GM19035 (cell line): Measurements from ENCODE around the gene PCED1B.
A peak's percentile ranks its signal among the peaks of the same experiment; 100 is the strongest.
"Not testable (repeated sequence)": the region's sequence is repeated elsewhere in the genome, so short reads cannot be mapped to it uniquely, and the experiment has no call there.

Experiments
- ATAC-seq: cut with Tn5 transposase; IDR thresholded peaks from one replicate; pipeline ENCODE4 v1.9.1; 2021; ENCODE audit not compliant: unreplicated experiment

Gene PCED1B

DNA sequence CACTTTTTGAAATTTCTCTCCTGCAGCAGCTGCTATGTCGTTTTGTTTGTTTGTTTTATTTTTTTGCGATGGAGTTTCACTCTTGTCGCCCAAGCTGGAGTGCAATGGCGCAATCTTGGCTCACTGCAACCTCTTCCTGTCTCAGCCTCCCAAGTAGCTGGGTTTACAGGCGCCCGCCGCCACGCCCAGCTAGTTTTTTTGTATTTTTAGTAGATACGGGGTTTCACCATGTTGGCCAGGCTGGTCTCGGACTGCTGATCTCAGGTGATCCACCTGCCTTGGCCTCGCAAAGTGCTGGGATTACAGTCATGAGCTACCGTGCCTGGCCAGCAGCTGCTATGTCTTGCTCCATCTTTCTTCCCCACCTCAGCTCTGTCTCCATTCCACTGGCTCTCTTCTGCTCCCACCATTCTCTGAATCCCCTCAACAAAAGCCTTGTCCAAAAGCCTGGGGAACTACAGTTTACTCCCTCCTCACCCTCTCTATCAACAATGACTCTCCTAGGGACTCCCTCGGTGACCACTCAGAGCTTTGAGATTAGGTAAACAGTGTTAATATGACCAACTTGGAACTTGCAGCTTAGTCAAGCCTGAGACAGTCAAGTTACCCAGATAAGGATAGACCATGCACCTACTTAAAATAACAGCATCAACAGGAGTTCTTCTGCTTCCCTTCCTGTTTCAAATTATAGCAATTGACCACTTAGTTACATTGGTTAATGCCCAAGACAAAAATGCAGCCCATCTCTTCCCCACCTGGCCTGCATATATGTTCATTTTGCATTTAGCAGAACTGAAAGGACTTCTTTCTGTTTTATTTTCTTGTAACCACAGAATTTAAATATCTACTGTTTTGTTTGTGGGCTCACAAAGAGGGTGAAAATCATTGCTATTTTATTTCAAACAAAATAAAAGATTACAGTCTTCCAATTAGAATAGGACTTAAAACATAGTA, 189.4 kb downstream of the PCED1B start:
- ATAC-seq = peak; percentile 83

DNA sequence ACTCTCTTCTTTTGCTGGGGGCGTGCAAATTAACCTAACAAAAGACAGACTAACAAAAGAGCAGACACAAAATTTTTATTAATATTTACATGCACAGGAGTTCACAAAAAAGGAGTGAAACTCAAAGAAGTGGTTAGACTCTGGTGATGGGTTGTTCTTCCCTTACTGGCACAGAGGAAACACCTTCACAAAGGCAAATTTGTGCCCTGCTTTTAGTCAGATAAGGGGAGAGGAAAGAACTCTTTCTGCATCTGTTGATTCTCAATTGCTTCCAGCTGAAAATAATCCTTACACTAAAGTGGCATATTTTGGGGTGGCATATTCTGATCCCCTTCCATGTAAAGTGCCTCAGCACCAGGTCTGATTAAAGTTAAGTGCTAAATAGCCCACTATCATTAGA, 190.5 kb downstream of the PCED1B start:
- ATAC-seq = no peak

DNA sequence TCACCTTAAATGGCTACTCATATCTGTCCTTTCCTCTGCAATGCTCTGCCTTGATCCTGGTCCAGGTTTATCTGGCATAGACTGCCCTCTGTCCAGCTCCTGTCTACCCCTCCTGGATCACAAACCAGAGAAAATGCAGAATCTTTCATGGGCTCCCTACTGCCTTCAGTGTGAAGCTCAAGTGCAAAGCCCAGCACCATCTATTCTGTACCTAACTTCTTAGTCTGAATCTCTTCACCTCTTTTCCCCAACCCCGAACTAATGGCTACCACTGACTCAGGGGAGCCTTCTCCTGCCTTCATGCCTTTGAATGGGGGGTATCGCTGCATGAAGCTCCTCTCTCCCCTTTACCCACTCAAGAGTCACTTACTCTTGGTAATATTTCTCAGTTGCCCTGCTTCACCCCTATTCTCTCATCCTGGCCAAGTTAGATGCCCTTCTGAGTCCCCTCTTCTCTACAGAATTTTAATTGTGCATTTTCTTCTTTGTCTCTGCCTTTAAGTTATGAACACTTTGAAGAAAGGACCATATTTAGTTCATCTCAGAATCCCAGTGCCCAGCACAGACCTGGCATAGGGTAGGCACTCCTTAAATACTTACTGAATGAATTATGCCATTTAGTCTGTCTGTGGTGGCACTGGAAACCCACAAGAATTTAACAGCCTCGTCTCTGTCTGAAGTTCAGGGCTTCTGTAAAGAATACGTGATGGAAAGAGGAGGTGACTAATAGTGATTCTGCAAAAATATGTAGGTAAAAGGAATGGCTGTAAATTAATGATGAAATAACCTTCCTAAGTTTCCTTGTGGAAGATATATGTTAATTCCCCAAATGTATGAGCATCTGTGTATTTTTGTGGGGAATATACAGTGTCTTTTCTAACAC, 191.6 kb downstream of the PCED1B start:
- ATAC-seq = no peak

GRCh38 chr12:47271800-47272239, 192.4 kb downstream of the PCED1B start:
- ATAC-seq = no peak

- ATAC-seq = no peak
Observed at GRCh38 chr12:47272412-47273190, 193.2 kb downstream of the PCED1B start.

- ATAC-seq = no peak
Observed at GRCh38 chr12:47273191-47273626, 193.8 kb downstream of the PCED1B start.

DNA sequence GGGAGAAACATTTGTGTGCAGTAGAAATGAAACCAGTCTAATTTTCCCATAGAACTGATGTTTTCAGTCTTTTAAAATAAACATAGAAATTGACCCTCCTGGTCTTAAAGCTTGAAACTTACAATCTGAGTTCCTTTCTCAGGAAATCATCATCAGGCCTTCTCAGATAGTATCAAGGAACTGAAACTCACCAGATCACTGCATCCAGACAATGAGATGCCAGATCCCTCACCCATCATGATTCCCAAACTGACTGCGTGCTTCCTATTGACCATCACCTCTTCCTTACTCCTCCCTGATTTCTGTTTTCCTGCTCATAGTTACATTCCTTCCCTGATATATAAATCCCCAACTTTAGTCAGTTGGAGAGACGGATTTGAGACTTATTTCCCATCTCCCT, 195.3 kb downstream of the PCED1B start:
- ATAC-seq = no peak

- no peak for ATAC-seq
Observed at GRCh38 chr12:47276253-47276620, 196.8 kb downstream of the PCED1B start.

- peak; percentile 96 for ATAC-seq
Observed at GRCh38 chr12:47276621-47277309, 197.3 kb downstream of the PCED1B start.

GRCh38 chr12:47277972-47278448, 198.6 kb downstream of the PCED1B start:
- ATAC-seq = no peak

DNA sequence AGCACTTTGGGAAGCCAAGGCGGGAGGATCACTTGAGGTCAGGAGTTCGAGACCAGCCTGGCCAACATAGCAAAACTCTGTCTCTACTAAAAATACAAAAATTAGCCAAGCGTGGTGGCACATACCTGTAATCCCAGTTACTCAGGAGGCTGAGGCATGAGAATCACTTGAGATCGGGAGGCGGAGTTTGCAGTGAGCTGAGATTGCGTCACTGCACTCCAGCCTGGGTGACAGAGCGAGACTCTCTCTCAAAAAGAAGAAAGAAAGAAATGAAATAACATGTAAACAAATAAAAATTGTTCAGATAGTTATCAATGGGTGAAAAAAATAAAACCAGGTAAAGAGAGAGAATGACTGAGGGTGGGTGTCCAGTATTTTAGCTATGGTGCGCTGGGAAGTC, 200.3 kb downstream of the PCED1B start:
- not testable (repeated sequence) for ATAC-seq

DNA sequence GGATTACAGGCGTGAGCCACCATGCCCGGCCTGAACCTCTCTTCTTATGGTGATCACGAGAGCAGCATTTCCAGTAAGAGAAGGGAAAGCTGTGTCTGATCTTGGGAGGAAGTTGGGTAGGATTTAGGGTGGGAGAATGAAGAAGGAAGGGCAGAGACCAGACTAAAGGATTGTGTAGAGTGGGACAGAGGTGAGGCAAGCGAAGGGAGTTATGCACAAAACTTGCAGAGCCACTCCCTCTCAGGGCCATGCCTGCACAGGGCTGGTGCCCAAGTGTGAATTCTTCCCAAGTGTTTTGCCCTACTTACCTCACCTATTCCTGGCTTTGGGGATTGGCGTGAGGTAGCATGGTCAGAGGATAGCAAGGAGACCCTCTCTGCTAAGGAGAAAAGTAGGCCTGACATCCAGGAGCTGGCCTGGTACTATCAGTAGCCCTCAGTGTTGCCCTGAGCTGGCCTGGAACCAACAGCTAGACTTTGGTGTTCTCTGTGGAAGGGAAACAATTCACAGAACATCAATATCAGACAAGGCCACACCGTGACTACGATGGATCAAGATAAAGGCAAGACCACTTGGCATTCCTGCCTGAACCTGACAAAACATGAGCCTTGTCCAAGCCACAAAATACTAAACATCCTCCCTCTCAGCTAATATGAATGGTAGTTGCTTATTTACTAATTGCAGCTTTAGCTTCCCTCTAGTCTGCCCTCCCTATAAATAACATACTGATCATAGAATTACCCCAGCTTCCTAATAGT, 201.3 kb downstream of the PCED1B start:
- ATAC-seq = no peak

GRCh38 chr12:47281667-47282171, 202.3 kb downstream of the PCED1B start:
- no peak for ATAC-seq

DNA sequence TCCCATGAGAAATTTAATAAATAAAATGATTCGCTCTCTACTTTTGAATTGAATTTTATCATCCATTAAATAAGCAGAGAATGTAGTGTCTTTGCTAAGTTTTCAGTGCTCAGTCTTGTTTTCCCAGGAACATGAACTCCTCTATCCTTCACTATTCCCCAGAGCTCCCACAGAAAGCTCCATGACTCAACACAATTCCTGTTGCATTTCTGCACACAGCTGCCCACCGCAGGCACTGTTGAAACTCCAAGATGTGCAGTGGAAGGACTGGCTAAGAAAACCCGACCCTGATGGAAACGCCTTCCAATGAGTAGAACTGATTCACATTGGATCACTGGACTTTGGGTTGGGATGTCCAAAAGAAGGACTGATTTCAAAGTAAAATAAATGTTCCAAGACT, 202.8 kb downstream of the PCED1B start:
- ATAC-seq = no peak
